Immature natural killer cell (primary cell): ENCODE measurements around the gene ZNF205. TPM values are rescaled to one million over a fixed set of nuclear protein-coding genes. Genes with fewer than 3 reads are reported as not detected.

ENCODE experiments used
- DNase-seq, 3 donors: peaks; one replicate each; pipeline ENCODE4 v3.0.0; 2022; ENCODE audit warnings: mixed read lengths in 1 of 3
- H3K27ac Mint-ChIP-seq, 6 donors: one replicate each; pipeline ENCODE4 v1.8.0; 2020; ENCODE audit warnings: mixed read lengths in 6 of 6, mild to moderate bottlenecking in 5 of 6, inconsistent platforms in 4 of 6, moderate library complexity in 3 of 6
- H3K27me3 Mint-ChIP-seq, 3 donors: one replicate each; pipeline ENCODE4 v1.8.0; 2020 to 2021; ENCODE audit warnings: low read depth in 3 of 3, mild to moderate bottlenecking in 3 of 3, mixed read lengths in 3 of 3, moderate library complexity in 3 of 3, inconsistent platforms in 1 of 3
- H3K36me3 Mint-ChIP-seq, 3 donors: one replicate each; pipeline ENCODE4 v1.8.0; 2020; ENCODE audit warnings: mixed read lengths in 3 of 3, inconsistent platforms in 2 of 3, mild to moderate bottlenecking in 2 of 3
- H3K4me1 Mint-ChIP-seq, 2 donors: one replicate each; pipeline ENCODE4 v1.8.0; 2020; ENCODE audit warnings: inconsistent platforms in 2 of 2, mild to moderate bottlenecking in 2 of 2, mixed read lengths in 2 of 2, moderate library complexity in 1 of 2
- H3K4me3 Mint-ChIP-seq, 5 donors: one replicate each; pipeline ENCODE4 v1.8.0; 2020; ENCODE audit warnings: mild to moderate bottlenecking in 5 of 5, mixed read lengths in 5 of 5, inconsistent platforms in 3 of 5, moderate library complexity in 3 of 5
- H3K9me3 Mint-ChIP-seq, 6 donors: one replicate each; pipeline ENCODE4 v1.8.0; 2020; ENCODE audit warnings: mild to moderate bottlenecking in 6 of 6, mixed read lengths in 6 of 6, inconsistent platforms in 4 of 6, moderate library complexity in 3 of 6
- polyA plus RNA-seq, 3 donors: library from polyadenylated mRNA; unstranded; fragments of 300-500 nt; fragmentation: Illumina TruSeq; gene quantifications; one replicate each; pipeline ENCODE4 v1.2.3, GENCODE V29; 2021

ZNF205 gene
- polyA plus RNA-seq, 3 donors from 2014 or later: 0.13 TPM; not detected in 2

GRCh38 chr16:3119701-3120408 is 7.5 kb downstream of the ZNF205 start:
- H3K4me3 Mint-ChIP-seq: no peak overlapping the region
- H3K27ac Mint-ChIP-seq: peak overlapping the region in 1 of 6 donors; percentile 19
- H3K4me1 Mint-ChIP-seq: peaks cover 13 to 19% of the 10 kb centered on the region in 2 donors
- peaks cover 2 to 4% (median 3%) of the 10 kb centered on the region in 3 donors for H3K27me3 Mint-ChIP-seq
- H3K36me3 Mint-ChIP-seq: peaks cover 0 to under 1% (median under 1%) of the 10 kb centered on the region in 3 donors
- H3K9me3 Mint-ChIP-seq: no peaks in the 10 kb centered on the region
- no peak for DNase-seq

DNA sequence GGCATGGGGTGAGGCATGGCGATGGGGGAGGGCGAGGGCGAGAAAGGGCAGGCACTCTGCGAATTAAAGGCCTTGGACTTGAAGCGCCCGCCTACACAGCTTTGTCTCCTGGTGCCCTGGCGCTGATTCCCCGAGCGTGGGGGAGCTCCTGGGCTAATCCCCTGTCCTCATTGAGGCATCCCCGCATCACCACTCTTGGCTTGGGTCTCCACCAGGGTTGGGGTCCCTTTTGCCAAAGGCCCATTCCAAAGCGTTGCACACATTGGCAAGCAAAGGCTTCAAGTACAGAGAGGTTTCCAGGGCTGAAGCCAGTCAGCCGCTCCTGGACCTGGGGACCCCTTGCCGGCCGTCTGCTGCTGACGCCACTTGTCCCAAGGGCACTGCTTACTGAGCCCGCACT is 8.0 kb downstream of the ZNF205 start:
- no peak overlapping the region for H3K27ac Mint-ChIP-seq
- no peaks in the 10 kb centered on the region for H3K9me3 Mint-ChIP-seq
- peaks cover 2 to 4% (median 3%) of the 10 kb centered on the region in 3 donors for H3K27me3 Mint-ChIP-seq
- no peak for DNase-seq
- H3K36me3 Mint-ChIP-seq: no peaks in the 10 kb centered on the region
- no peak overlapping the region for H3K4me3 Mint-ChIP-seq
- H3K4me1 Mint-ChIP-seq: peaks cover 18 to 23% of the 10 kb centered on the region in 2 donors

GRCh38 chr16:3121851-3122467 is 9.6 kb downstream of the ZNF205 start:
- peak overlapping the region in 1 of 5 donors; percentile 97 for H3K4me3 Mint-ChIP-seq
- H3K27me3 Mint-ChIP-seq: peaks cover 3 to 4% (median 3%) of the 10 kb centered on the region in 3 donors
- DNase-seq: no peak
- no peaks in the 10 kb centered on the region for H3K36me3 Mint-ChIP-seq
- H3K9me3 Mint-ChIP-seq: no peaks in the 10 kb centered on the region
- H3K27ac Mint-ChIP-seq: no peak overlapping the region
- H3K4me1 Mint-ChIP-seq: peaks cover 32 to 33% of the 10 kb centered on the region in 2 donors

- peaks cover 3 to 4% (median 3%) of the 10 kb centered on the region in 3 donors for H3K27me3 Mint-ChIP-seq
- DNase-seq: no peak
- H3K9me3 Mint-ChIP-seq: no peaks in the 10 kb centered on the region
- peaks cover 43 to 44% of the 10 kb centered on the region in 2 donors for H3K4me1 Mint-ChIP-seq
- peak overlapping the region; percentile 97 to 98 (median 97) for H3K4me3 Mint-ChIP-seq
- peak overlapping the region; percentile 67 to 97 (median 90) for H3K27ac Mint-ChIP-seq
- no peaks in the 10 kb centered on the region for H3K36me3 Mint-ChIP-seq
These were observed 10.7 kb downstream of the ZNF205 start for GRCh38 chr16:3122926-3123570.

- peak overlapping the region; percentile 97 to 98 (median 97) for H3K4me3 Mint-ChIP-seq
- no peaks in the 10 kb centered on the region for H3K9me3 Mint-ChIP-seq
- peaks cover 52 to 55% of the 10 kb centered on the region in 2 donors for H3K4me1 Mint-ChIP-seq
- peaks cover 3 to 4% (median 3%) of the 10 kb centered on the region in 3 donors for H3K27me3 Mint-ChIP-seq
- DNase-seq: peak; percentile 96
- no peaks in the 10 kb centered on the region for H3K36me3 Mint-ChIP-seq
- H3K27ac Mint-ChIP-seq: peak overlapping the region; percentile 92 to 97 (median 96)
These were observed 11.8 kb downstream of the ZNF205 start for GRCh38 chr16:3123986-3124886.

DNA sequence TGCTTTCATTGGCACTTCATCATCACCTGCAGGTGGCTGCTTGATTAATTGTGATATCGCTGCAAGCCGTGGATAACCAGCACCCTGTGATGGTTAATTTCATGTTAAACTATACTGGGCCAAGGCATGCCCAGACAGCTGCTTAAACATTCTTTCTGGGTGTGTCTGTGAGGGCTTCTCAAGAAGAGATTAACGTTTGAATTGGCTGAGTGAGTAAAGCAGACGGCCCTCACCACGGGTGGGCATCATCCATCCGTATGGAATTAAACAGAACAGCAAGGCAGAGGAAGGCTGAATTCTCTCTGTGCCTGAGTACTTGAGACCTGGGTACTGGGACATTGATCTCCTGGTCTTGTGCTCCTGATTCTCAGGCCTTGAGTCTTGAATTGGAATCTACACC is 15.4 kb downstream of the ZNF205 start:
- peaks cover 3 to 4% (median 3%) of the 10 kb centered on the region in 3 donors for H3K27me3 Mint-ChIP-seq
- DNase-seq: no peak
- H3K4me1 Mint-ChIP-seq: peaks cover 61 to 63% of the 10 kb centered on the region in 2 donors
- H3K36me3 Mint-ChIP-seq: peaks cover 2 to 5% (median 3%) of the 10 kb centered on the region in 3 donors
- peak overlapping the region; percentile 62 to 92 (median 69) for H3K4me3 Mint-ChIP-seq
- no peaks in the 10 kb centered on the region for H3K9me3 Mint-ChIP-seq
- peak overlapping the region in 4 of 6 donors; percentile 35 to 73 (median 64) for H3K27ac Mint-ChIP-seq

DNA sequence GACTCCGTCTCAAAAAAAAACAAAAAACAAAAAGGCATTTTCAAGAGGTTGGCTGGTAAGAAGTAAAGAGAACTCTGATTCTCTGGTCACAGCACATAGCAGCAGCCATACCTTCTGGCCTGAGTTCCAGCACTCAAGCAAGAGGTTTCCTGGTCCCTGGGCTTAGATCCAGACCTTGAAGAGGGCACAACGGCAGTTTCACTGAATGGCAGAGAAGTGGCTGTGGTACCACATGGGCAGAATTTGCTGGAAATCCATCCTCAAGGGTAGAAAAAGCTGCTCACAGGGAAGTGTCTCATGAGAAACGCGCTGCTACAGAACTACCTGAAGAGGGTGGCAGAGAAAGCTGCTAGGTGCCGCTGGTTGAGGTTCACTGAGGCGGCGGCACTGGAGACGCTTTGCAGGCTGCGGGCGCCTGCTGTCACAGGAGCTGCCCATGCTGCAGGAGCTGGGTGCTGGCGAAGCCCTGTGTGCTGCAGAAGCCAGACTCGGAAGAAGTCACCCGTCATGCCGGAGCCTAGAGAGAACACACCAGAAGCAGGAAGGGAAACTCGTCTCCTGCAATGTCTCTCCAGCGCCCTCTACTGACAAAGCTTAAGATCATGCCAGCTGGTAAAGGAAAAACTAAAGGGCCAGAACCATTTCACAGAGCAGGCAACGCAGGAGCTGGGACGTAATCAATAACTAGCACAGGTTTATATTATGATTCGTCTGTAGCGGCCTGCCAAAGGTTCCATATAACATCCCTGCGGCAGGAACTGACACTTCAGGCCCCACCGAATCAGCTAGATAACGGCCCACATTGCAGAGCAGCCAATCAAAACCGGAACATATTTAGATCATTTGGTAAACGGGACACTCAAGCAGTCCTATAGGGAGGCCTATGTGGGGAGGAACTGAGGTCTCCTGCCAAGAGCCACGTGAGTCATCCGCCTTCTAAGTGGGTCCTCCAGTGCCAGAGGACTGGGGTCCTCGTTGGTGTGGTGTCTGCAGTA is 17.0 kb downstream of the ZNF205 start:
- Mint-ChIP-seq H3K27ac (peak overlapping the region; percentile 78 to 92 (median 84)), H3K4me1 (peaks cover 59 to 68% of the 10 kb centered on the region in 2 donors), H3K4me3 (peak overlapping the region; percentile 91 to 98 (median 94))

GRCh38 chr16:3131755-3132377 is 19.5 kb downstream of the ZNF205 start:
- Mint-ChIP-seq H3K27ac (peak overlapping the region in 5 of 6 donors; percentile 11 to 77 (median 45)), H3K4me3 (no peak overlapping the region), H3K4me1 (peaks cover 55 to 64% of the 10 kb centered on the region in 2 donors)

More for the DNA sequence above, 17.0 kb downstream of the ZNF205 start:
- DNase-seq: peak; percentile 85 to 89 (median 85)
- Mint-ChIP-seq H3K9me3 (no peaks in the 10 kb centered on the region), H3K36me3 (peaks cover 2 to 5% (median 3%) of the 10 kb centered on the region in 3 donors), H3K27me3 (peaks cover 0 to 4% (median 1%) of the 10 kb centered on the region in 3 donors)

GRCh38 chr16:3133844-3134243 is 21.5 kb downstream of the ZNF205 start:
- Mint-ChIP-seq H3K4me3 (peak overlapping the region; percentile 93 to 99 (median 99)), H3K9me3 (no peaks in the 10 kb centered on the region), H3K36me3 (peaks cover 2 to 5% (median 3%) of the 10 kb centered on the region in 3 donors), H3K27ac (peak overlapping the region; percentile 87 to 99 (median 98)), H3K27me3 (peaks cover 2 to 5% (median 3%) of the 10 kb centered on the region in 3 donors), H3K4me1 (peaks cover 42 to 44% of the 10 kb centered on the region in 2 donors)
- DNase-seq: no peak

More at GRCh38 chr16:3131755-3132377, 19.5 kb downstream of the ZNF205 start:
- Mint-ChIP-seq H3K9me3 (no peaks in the 10 kb centered on the region), H3K36me3 (peaks cover 2 to 5% (median 3%) of the 10 kb centered on the region in 3 donors), H3K27me3 (peaks cover 0 to 3% (median 2%) of the 10 kb centered on the region in 3 donors)
- peak; percentile 33 to 42 (median 34) for DNase-seq

DNA sequence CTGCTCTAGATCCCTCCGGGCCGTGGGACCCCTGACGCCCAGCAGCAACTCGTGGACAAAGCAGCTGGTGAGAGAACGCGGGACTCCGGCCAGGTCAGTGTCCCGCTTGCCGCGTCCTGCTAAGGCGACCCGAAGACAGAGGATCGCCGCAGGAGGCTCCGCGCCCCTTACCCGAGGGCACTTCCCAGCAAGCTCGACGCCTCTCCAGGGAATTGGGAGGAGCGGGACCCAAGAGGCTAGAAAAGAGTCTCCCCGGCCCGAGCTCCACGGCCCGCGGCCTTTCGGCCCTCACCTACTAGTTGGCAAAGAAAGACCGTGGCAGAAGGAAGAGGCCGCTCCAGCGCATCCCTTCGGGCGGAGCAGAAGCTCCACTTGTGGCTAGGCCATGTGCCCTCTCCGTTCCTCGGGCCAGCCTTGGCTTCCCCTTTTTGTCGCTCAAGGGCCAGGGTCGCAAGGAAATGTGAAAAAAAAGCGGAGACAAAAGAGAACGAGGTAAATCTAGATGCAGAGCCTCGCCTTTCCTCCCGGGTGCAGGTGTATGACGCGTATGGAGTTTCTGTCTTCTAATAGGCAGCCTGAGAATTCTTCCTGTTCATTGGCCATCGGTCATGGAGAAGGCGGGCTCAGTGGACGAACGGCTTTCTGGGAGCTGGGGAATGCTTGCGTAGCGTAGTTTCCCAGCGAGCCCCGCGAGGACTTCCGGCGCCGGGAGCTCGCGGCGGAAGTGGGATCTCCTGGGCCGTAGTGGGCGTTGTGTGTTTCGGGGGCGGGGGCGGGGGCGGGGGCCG is 22.1 kb downstream of the ZNF205 start, which contains the start of gene ZNF213:
Gene ZNF213 (plus strand): TSS at position 692 of the 788 bp plus-strand sequence. CDS start 2,252 bp downstream, outside the sequence.
- Mint-ChIP-seq H3K9me3 (no peaks in the 10 kb centered on the region), H3K27ac (peak within 1 kb of the TSS; percentile 87 to 99 (median 98)), H3K27me3 (peaks cover 2 to 5% (median 3%) of the 10 kb centered on the region in 3 donors), H3K4me3 (peak within 1 kb of the TSS; percentile 94 to 99 (median 99)), H3K36me3 (peaks cover 3 to 6% (median 3%) of the 10 kb centered on the region in 3 donors), H3K4me1 (peaks cover 36 to 37% of the 10 kb centered on the region in 2 donors)
- DNase-seq: peak; percentile 93 to 95 (median 94)
